HG03342 (cell line): Measurements from ENCODE around the gene RTF2.
"Not testable (repeated sequence)": the region's sequence is repeated elsewhere in the genome, so short reads cannot be mapped to it uniquely, and the experiment has no call there.

ENCODE experiments used
- ATAC-seq: cut with Tn5 transposase; IDR thresholded peaks from one replicate; pipeline ENCODE4 v1.9.1; 2021; ENCODE audit warnings: mild to moderate bottlenecking, moderate library complexity; ENCODE audit not compliant: unreplicated experiment

The RTF2 gene

GRCh38 chr20:56487216-56487615, 18.8 kb downstream of the RTF2 start:
- no peak for ATAC-seq

GRCh38 chr20:56488566-56488965, 20.1 kb downstream of the RTF2 start:
- no peak for ATAC-seq

GRCh38 chr20:56501116-56501515, 32.7 kb downstream of the RTF2 start:
- ATAC-seq = no peak

GRCh38 chr20:56503916-56504315, 35.5 kb downstream of the RTF2 start:
- no peak for ATAC-seq

GRCh38 chr20:56504373-56505005, 36.1 kb downstream of the RTF2 start:
- no peak for ATAC-seq

- no peak for ATAC-seq
Measured at GRCh38 chr20:56506103-56506502, 37.7 kb downstream of the RTF2 start.

- ATAC-seq = no peak
Measured at GRCh38 chr20:56511926-56512325, 43.5 kb downstream of the RTF2 start.

GRCh38 chr20:56513161-56514150, 45.0 kb downstream of the RTF2 start:
- no peak for ATAC-seq

- ATAC-seq = no peak
Measured at GRCh38 chr20:56516631-56517030, 48.2 kb downstream of the RTF2 start.

GRCh38 chr20:56517211-56517610, 48.8 kb downstream of the RTF2 start:
- ATAC-seq = no peak

- no peak for ATAC-seq
Measured at GRCh38 chr20:56517641-56518040, 49.2 kb downstream of the RTF2 start.

- ATAC-seq = no peak
Measured at GRCh38 chr20:56518126-56518525, 49.7 kb downstream of the RTF2 start.

GRCh38 chr20:56518721-56519398, 50.4 kb downstream of the RTF2 start:
- ATAC-seq = no peak

GRCh38 chr20:56519551-56519950, 51.1 kb downstream of the RTF2 start:
- ATAC-seq = no peak

- ATAC-seq = no peak
Measured at GRCh38 chr20:56520180-56520579, 51.8 kb downstream of the RTF2 start.

- not testable (repeated sequence) for ATAC-seq
Measured at GRCh38 chr20:56520746-56521354, 52.4 kb downstream of the RTF2 start.

- ATAC-seq = no peak
Measured at GRCh38 chr20:56522311-56522710, 53.9 kb downstream of the RTF2 start.

- not testable (repeated sequence) for ATAC-seq
Measured at GRCh38 chr20:56524444-56524843, 56.0 kb downstream of the RTF2 start, which contains the start of gene FAM209A. Gene FAM209A (plus strand): TSS chr20:56524744. CDS start chr20:56524809, 65 bp downstream.

- ATAC-seq = no peak
Measured at GRCh38 chr20:56527521-56527920, 59.1 kb downstream of the RTF2 start.

- ATAC-seq = not testable (repeated sequence)
Measured at GRCh38 chr20:56532946-56533345, 64.5 kb downstream of the RTF2 start, which contains the start of gene FAM209B. Gene FAM209B (plus strand): TSS chr20:56533246. CDS start chr20:56533342, 96 bp downstream.

- ATAC-seq = no peak
Measured at GRCh38 chr20:56537997-56538396, 69.6 kb downstream of the RTF2 start.
